HTERT RPE-1 (cell line): ENCODE results near the gene ZNF532.
"Not testable (repeated sequence)": the region's sequence is repeated elsewhere in the genome, so short reads cannot be mapped to it uniquely, and the experiment has no call there.

ENCODE experiments used
- in situ Hi-C: fragments of 300-500 bp; cut with MboI; formaldehyde crosslinking; loops from 4 replicates; pipeline ENCODE4 v1.14.3; 2020; ENCODE audit warnings: low sequenced_read_pairs

The ZNF532 gene

DNA sequence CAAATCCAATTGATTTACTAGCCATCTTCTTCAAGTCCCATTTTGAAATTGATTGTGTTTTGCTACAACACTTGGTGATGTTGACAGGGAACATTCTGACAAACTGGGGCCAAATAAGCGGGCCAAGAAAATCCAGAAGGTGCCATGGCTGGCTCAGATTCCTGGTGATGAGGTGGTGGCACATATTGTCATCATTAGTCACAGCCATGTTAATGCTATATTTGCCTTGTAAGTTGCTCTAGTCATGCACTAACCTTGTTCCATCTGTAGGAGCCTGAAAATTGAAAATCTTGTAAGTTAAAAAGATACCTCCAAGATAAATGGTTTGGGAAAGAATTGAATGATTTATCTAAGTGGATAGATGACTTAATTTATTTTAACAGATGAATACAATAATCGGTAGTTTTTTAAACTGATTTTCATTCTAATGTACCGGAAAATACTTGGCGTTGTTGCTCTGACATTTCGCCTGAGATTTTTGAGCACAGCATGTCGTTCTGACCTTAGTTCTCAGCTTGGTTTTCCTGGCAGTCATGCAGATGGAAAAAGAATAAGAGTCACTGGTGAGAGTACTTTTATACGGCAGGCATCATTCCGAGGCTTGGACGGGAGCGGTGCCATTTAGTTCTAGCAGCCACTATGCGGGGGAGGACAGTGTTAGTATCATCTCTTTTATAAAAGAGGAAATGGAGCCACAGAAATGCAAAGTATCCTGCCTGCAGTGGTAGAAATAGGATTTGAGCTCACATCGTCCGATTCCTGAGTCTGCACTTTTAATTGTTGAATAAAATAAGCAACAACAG, 133.9 kb downstream of the ZNF532 start:
- in situ Hi-C loops: no loop called here

DNA sequence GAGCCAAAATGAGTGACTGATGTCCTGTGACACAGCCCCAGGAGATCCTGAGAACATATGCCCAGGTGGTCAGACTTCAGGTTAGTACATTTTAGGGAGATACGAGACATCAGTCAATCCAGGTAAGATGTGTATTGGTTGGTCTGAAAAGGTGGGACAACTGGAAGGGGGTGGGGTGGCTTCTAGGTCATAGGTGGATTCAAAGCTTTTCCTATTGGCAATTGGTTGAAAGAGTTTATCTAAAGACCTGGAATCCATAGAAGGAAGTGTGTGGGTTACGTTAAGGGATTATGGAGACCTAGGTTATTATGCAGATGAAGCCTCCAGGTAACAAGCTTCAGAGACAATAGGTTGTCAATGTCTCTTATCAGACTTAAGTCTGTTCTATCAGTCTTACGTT, 136.5 kb downstream of the ZNF532 start:
- in situ Hi-C loops: no loop called here

DNA sequence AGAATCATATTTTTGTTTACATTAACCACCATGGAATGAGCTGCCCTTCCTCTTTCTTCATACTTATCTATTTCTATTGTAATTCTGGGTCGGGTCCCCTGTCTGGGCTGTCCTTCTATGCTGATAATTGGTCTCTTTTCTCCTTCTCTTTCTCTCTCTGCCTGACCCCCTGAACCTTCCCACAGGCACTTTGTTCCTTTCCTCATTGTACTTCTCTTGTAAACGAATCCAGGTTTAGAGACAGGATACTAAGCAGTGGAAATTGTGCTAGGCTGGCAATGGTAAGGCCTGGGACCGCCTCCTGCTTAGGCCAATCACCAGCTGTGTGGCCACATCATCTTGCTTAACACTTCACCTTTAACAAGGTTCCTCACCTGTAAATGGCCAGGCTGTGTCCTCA, 137.0 kb downstream of the ZNF532 start:
- in situ Hi-C loops: no loop called here

DNA sequence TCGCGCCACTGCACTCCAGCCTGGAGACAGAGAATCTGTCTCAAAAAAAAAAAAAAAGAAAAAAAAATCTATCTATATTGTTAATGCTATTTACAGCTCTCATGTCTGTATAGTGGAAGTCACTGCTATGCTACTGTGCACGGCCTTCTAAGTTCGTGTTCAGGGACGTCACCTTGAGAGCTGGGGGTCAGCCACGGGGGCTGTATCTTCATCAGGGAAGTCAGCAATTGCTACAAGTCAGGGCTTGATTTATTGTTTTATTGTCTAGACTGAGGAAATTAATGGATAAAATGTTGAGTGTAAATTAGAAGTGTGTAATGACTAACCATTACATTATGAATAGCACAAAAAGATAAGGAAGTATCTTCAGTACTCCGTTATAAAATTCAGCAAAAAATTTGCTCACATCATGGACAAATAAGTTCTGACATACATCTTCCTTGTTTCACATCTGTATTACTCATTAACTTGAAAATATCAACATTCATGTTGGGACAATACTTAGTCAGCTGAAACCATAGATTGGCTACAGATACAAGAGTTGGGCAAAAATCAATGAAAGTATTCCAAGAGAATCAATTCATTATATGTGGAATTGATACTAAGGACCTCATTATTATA, 138.4 kb downstream of the ZNF532 start:
- in situ Hi-C loops: no loop called here

DNA sequence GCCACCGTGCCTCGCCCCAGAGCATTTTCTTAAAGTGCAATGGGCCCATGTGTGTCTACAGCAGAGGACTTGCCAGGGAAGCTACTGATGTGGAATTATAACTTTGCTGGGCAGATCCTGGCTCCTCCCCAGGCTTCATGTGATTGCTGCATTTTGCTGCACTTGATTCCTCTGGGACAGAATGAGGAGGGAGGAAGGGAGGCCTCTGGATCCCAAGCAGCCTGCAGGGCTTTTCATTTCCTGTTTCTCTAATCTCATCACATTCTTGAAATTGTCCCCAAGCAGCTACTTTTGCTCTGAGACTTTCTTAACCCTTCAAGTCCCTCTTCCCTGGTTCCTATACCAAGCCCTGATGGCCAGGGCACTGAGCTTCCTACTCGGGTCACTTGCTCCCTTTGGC, 140.6 kb downstream of the ZNF532 start:
- in situ Hi-C loops: no loop called here

DNA sequence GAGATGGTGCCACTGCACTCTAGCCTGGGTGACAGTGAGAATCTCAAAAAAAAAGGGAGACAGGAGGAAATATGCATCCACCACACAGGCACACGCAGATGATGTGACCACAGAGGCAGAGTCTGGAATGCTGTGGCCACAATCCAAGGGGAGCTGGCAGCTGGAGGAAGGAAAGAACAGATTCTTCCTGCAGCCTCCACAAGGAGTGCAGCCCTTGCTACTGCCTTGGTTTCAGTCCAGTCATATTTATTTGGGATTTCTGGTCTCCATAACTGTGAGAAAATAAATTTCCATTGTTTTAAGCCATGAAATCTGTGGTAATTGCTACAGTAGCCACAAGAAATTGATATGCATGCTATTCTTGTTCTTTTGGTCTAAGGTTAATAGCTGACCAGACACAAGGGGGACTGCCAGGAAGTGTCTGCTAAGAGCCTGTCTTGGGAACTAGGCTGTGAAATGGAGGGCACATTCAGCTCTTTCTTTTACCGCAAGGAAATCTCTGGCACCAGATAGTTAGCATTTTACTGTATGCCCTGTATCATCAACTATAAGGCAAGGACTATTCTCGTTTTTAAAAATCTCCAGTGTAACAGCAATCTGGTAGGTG, 141.9 kb downstream of the ZNF532 start:
- in situ Hi-C loops: no loop called here

DNA sequence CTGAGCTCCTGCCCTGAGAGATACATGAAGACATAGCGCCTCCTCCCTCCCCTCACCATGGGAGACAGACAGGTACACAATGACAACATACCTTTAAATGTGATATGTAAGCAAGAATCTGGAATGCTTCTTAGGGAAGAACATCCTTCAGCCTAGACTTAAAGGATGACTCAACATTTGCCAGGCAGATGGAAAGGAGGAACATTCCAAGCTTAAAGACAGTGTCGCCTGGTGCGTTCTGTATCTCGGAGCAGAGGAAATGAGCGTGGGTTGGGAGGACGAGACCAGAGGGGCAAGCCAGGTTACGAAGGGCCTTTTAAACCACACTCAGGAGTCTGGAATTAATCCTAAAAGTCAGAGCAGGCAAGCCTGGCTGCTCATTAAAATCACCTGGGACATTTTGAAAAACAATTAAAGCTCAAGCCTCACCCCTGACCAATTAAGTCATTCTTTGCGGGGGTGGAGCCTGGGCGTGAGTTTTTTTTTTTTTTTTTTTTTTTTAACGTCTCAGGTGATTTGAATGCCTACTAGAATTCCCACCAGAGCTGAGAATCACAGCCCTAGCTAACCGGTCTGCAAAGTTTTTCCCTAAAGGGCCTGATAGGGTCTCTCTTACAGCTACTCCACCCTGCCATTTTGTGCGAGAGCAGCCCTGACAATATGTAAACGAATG, 143.8 kb downstream of the ZNF532 start:
- in situ Hi-C loops: no loop called here

DNA sequence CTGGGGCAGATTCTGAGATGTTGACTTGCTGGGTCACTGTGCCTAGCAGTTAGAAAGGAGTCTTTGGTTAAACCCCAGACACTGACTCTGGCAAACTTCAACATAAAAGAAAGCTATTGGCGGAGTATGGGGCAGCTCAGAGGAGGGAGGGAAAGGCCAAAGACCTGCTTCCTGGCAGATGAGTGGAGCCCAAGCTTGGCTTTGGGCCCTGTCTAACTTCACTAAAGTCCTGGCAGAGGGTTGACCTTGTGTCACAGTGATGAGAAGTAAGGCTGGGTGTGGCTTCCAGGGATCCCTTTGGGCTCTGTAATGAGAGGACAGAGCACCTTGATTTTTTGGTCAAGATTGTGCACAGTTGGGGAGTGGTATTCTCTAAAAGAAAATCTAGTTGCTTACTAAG, 145.2 kb downstream of the ZNF532 start:
- in situ Hi-C loops: no loop called here

DNA sequence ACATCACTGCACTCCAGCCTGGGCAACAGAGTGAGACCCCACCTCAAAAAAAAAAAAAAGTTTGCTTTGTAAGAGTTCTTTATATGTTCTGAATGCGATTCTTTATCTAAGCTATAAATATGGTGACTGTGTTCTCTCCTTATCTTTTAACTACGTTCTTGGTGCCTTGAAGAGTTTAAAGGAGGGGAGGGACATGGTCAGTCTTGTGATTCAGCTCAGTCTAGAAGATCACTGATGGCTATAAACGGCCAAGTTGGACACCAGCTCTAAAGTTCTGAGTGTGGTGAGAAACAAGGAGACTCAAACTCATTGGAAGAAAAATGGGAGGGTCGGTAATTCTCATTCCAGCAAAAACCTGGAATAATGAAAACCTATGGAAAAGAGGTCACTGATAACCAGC, 146.6 kb downstream of the ZNF532 start:
- in situ Hi-C loops: no loop called here

DNA sequence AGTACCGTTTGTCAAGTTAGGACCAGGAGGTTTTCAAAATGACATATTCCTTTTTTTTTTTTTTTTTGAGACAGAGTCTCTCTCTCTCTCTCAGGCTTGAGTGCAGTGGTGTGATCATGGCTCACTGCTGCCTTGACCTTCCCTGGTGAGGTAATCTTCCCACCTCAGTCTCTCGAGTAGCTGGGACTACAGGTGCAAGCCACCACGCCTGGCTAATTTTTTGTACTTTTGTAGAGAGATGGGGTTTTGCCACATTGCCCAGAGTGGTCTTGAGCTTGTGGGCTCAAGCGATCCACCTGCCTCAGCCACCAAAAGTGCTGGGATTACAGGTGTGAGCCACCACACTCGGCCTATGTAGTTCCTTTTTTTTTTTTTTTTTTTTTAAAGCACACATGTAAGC, 147.1 kb downstream of the ZNF532 start:
- in situ Hi-C loops: no loop called here

DNA sequence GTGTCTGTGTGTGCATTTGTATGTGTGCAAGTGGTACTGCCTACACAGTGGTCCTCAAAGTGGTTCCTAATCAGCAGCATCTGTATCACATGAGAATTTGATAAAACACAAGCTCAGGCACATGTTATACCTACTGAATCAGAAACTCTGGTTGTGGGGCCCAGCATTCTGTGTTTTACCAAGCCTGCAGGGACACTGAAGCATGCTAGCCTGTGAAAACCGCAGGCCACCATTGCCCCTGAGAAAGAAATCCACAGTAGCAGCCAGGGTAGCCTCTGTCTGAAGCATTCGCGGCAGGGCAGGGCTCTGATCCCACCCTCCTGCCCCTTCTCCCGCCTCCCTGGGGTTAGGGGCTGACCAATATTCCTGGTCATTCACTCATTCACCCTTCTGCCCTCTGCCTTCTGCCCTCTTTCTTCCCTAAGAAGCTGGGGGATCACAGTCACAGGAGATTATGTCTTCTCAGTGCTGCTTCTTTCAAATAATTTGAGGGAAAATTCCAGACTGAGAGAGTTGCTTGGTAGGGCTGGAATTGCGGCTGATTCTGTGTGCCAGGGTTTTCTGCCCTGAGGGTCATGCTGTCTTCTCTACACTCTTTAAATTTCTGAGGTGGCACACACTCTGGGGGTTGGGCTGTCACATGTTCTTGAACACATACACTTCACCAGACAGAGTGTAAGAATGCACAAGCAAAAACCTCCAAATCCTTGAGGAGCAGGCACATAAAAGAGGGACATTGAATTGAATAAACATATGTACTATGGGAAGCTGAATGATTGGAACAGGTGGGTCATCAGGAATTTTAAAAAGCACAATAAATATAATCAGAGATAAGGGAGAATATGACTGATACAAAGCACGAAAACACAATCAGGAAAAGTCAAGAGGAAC, 148.4 kb downstream of the ZNF532 start:
- in situ Hi-C loops: no loop called here

DNA sequence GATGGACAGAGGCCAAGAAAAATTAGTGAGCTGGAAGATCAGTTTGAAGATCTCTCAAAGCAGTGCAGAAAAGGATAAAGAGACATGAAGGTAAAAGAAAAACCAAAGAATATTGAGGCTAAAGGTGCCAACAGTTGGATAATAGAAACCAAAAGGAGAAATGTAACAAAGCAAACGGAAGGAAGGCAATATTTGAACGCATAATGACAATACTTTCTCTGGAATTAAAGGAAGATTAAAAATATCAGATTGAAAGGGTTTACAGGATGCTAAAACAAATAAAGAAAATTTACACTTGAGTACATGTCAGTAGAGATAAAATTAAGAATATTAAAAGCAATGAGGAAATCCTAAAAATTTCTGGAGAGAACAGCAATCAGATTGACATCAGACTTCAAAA, 149.1 kb downstream of the ZNF532 start:
- in situ Hi-C loops: no loop called here

DNA sequence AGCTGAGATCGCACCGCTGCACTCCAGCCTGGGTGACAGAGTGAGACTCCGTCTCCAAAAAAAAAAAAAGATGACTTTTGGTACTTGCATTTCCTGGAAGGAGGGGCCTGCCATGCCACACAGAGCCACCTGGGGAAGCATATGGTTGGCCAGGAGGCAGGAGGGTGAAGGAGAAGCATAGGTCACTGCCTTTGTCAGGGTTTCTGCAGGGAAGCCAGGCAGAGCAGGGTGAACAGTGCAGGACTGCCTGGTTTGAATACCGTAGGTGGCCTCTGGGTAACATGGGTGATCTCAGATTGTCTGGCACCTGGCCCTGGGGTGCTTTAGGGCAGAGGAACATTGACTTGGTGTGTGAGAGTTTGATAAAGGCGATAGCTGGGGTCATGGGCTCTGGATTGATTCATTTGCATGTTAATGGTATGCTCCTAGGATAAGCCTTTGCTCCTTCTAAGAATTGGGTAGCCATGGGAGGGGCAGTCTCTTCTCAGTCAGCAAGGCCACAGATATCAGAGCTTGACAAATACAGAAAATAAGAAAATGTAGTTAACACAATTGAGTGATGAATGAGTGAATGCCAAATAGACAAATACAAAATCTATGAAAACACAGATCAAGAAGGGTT, 151.0 kb downstream of the ZNF532 start:
- in situ Hi-C loops: no loop called here

DNA sequence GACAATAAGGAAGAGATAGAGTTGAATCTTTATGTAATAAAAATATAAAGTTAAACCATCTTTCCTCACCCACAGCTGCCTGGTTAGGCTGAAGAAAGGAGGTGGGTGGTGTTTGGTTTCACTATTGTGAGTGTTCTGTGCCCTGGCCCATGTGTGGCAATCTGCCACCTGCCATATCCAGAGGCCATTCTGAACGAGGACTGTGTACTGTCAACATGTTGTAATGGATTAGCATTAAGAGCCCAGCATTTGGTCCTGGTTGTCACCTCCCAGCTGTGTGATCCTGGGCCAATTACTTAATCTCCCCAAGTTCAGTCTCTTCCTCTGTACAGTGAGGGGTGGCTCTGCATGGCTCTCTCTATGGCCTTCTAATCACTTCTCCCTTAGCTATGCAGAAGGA, 156.8 kb downstream of the ZNF532 start:
- in situ Hi-C loops: no loop called here

DNA sequence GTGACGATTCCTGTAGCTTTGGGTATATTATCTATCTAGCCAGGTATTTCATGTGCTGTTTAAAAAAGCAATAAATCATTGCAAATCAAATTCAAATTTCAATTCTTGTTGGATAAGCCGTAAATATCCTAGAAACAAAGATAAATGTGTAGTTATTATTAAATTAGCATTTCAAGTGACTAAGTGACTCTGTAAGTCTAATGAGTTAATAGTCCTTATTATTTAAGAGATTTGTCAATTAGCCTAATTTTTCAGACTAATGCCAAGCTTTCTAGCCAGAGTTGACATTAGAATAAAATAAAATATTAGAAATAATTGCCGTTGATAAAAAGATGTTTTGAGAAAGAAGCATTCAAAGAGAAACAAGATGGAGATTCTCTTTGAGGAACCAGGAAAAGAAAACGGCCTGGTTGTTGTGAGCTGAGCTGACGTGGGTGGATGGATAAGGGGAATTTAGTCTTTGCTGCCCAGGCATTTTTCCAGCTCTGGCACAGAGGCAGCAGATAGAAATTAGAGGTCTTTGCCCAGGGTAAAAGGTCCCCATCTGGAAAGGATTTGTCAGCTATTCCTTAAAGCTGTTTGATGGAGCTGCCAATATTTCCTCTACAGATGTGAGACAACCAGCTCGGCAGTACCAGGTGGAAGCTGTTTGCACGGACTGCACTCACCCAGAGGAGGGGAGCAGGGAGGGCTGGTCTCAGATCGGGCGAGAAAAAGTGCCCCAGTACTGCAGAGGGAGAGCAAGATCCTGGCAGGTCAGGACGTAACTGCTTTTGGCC, 157.7 kb downstream of the ZNF532 start:
- in situ Hi-C loops: no loop called here

DNA sequence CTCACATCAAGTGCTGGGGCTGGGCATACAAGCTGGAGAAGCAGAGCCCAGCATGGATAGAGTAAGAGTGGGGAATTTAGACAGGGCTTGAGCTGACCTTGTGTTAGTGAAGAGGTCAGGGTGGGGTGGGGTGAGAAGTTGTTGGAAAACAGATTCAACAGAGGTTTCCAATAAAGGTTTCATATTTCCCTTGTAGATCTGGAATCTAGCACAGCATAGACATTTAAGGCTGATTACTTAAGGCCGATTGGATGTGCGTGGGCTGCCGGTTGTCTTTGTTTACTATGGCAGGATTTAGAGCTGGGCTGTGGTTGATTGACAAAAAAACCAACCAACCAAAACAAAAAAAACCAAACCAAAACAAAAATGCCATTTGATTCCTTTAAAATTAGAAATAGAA, 160.2 kb downstream of the ZNF532 start:
- in situ Hi-C loops: no loop called here

DNA sequence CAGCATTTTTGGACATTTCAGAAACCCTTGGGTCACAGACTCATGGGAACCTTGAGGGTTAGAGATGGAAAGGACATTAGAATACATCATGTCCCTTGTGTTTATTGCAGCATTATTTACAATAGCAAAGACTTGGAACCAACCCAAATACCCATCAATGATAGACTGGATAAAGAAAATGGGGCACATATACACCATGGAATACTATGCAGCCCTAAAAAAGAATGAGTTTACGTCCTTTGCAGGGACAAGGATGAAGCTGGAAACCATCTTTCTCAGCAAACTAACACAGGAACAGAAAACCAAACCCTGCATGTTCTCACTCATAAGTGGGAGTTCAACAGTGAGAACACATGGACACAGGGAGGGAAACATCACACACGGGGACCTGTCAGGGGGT, 160.9 kb downstream of the ZNF532 start:
- in situ Hi-C loops: not testable (repeated sequence)

DNA sequence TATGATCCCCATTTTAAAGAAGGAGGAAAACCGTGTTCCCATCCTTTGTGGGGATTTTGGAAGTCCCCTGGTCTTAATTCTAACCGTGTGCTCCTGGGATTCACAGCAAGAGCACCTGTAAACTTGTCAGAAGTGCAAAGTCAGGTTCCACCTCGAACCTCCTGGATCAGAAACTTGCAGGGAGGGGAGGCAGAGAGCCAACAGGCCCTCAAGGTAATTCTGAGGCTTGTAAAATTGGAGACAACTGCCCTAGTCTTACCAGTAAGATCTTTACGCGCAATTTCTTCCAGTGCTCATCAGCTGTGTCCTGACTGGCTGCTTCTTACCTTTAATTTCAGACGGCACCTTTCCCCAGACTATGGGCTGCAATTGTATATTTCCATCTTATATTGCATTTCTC, 161.7 kb downstream of the ZNF532 start:
- in situ Hi-C loops: no loop called here

DNA sequence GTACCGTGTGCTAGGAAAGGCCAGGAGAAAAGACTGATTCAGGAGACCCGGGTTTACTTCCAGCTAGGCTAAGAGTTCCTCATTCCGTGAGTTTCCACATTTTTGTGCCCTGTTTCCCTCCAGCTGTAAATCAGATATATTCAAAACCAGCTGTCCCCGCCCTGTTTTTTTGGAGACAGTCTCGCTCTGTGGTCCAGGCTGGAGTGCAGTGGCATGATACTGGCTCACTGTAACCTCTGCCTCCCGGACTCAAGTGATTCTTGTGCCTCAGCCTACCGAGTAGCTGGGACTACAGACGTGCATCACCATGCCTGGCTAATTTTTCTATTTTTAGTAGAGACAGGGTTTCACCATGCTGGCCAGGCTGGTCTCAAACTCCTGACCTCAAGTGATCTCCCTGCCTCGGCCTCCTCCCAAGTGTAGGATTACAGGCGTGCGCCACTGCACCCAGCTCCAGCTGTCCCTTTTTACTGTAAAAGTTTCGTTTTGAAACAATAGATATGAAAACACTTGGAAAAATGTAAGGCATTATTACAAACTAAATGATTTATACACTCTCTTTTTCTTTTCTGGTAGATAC, 162.2 kb downstream of the ZNF532 start:
- in situ Hi-C loops: no loop called here
